Fibroblast of skin of right biceps (primary cell): ENCODE measurements around the gene GZMM.

Experiments used
- DNase-seq: peaks from one replicate; pipeline ENCODE4 v3.0.0-alpha.2; 2013

GZMM gene

DNA sequence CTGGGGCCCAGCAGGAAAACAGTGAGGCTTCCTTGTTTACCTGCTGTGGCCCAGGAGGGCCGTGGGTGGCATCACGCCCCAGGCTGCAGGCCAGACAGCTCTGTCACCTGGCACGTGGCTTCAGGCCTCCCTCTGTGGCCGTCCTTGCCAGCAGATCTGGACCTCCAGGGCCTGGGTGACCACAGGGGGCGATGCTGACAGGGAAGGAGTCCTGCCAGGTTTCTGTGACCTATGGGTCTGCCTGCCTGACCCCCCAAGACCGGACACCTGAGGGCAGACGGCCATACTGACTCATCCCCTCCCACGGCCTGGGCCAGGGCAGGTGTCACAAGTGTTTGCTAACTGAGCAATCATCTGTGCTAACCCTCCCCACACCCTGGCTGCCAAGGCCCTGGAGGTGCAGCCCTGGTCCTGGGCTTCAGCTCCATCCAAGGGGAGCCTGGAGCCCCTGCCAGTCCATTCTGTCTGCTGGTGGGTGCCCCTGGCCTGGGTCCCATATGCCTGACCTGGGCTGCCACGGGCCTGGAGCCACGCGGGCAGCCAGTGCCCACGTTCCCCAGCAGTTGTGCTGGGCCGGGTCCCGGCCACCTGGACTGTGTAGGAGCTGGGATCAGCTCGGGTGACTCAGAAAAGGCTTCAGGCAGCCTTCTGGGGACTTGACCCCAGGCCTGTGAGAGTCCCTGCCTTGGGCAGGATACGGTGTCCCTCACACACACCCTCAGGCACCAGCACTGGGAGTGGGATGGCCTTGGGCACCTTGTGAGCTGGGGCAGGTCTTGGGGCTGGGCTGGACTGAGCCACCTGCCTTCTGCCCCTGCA lies 8.6 kb upstream of the GZMM start:
- no peak for DNase-seq

DNA sequence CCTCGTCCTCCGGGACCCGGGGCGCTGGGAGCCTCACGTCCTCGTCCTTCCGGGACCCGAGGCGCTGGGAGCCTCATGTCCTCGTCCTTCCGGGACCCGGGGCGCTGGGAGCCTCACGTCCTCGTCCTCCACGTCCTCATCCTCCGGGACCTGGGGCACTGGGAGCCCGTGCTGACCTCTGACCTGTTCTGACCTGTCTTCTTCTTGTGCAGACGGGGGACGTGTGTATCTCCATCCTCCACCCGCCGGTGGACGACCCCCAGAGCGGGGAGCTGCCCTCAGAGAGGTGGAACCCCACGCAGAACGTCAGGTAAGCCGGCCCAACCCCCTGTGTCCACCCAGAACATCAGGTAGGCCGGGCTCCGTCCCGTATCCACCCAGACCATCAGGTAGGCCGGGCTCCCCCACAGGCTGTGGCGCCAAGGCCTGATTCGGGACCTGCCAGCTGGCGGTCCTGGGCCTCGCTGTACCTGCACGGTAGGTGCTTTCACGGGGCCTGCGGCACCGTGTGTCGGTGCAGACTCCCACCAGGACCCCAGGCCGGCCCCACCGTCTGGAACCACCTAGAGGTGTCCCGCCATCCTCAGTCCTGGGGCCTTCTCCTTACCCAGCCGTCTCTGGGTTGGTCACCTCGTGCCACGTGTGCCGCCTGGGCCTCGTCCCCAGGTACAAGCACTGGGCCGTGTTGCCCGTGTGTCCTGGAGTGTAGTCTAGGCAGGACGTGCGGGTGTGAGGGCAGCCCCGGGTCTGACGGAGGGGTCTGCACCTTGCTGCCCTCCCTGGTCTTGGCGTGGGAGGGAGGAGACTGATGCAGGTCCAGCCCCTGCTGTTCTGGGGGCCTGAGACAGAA lies 7.6 kb upstream of the GZMM start:
- DNase-seq: no peak

DNA sequence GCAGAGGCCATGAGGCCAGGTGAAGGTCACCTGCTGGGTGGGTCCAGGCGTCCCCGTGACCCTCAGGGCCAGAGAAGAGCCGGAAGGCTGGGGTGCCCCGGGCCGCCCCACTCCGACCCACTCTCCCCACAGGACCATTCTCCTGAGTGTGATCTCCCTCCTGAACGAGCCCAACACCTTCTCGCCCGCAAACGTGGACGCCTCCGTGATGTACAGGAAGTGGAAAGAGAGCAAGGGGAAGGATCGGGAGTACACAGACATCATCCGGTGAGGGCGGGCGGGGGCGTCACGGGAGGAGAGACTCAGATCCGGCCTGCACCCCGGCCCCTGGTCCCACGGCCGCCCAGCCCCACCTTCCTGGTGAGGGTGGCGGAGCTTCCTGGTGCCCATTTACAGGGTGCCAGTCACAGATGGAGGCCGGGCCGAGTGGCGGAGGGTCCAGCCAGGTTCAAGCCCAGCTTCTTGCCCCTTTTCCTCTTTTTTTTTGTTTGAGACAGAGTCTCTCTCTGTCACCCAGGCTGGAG lies 6.9 kb upstream of the GZMM start:
- no peak for DNase-seq

DNA sequence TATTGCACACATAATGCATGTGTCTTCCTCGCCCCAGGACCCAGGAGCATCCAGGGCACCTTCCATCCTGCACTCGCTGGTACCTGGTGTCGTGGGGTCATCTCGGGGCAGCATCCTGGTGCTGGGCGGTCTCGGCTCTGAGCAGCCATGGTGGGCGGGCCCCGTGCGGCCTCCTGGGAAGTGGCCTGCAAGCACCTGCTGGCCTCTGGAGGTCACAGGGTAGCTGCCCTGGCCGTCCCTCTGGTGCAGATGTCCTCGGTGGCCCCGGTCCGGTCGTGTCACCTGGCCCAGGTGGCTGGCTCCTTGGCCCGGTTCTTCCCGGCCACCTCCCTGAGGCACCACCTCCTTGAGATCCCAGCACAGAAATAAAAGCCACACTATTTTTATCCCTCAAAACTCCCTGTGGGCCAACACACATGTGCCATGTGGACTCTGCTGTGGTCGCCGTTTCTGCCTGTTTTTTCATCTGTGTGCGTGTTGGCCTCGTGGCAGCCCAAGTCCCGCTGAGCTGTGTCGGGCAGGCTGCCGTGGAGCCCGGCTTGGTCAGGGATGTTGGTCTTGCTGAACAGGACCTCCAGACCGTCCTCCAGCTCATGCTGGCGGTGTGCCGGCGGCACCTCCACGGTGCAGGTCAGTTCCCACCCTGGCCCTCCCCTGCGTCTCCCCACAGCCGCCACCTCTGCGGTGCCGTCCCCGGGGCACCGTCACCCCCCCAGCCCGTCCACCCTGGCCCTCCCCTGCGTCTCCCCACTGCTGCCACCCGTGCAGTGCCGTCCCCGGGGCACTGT lies 5.0 kb upstream of the GZMM start:
- DNase-seq: no peak

DNA sequence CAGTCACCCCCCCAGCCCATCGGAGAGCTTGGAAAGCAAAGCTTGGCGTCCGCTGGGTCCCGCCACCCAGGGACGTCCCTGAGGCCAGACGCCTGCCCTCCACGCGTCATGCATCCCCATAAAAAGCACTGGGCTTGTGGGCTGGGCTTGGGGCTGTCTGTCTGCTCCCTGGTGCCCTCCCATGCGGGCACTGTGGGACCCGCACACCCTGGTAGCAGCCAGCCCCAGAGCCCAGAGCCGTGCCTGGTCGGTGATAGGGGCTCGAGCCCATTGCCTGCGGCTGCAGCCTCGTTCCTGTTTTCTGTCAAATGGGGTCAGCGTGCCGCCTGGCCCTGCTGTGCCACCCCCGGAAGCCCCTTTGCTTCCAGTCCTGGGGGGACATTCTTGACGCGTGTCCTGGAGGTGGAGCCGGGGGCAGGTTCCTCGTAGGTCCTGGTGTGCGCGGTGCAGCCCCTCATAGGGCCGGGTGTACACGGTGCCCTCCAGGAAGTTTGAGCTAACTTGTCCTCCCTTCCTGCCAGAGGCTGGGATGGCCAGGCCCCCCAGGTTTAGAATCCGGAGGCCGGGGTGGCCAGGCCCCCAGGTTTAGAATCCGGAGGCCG lies 4.3 kb upstream of the GZMM start:
- DNase-seq: no peak

DNA sequence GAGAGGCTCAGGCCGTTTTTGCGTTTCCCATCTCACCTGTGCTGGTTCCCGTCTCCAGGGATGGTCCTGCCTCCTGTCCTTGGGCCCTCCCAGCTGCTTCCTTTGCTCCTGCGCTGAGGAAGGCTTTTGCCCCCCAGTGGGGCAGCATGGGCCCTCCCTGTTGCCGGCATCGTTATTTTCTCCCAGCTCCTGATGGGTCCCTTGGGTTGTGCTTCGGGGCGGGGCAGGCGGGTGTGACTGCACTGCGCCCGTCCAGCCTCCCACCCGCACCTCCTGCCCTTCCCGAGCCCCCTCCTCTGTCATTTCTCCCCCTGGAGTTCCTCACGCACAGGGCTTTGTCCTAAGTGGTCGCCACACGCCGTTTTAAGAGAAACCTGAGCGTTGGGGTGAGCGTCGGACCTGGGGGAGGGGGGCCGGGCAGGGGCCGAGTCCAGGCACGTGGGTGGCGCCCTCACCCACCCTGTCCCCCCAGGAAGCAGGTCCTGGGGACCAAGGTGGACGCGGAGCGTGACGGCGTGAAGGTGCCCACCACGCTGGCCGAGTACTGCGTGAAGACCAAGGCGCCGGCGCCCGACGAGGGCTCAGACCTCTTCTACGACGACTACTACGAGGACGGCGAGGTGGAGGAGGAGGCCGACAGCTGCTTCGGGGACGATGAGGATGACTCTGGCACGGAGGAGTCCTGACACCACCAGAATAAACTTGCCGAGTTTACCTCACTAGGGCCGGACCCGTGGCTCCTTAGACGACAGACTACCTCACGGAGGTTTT lies 2.8 kb upstream of the GZMM start:
- no peak for DNase-seq

DNA sequence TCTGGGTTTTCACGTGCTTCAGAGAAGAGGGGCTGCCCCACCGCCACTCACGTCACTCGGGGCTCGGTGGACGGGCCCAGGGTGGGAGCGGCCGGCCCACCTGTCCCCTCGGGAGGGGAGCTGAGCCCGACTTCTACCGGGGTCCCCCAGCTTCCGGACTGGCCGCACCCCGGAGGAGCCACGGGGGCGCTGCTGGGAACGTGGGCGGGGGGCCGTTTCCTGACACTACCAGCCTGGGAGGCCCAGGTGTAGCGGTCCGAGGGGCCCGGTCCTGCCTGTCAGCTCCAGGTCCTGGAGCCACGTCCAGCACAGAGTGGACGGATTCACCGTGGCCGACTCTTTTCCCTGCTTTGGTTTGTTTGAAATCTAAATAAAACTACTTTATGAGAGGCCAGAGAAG lies 2.2 kb upstream of the GZMM start:
- DNase-seq: no peak

DNA sequence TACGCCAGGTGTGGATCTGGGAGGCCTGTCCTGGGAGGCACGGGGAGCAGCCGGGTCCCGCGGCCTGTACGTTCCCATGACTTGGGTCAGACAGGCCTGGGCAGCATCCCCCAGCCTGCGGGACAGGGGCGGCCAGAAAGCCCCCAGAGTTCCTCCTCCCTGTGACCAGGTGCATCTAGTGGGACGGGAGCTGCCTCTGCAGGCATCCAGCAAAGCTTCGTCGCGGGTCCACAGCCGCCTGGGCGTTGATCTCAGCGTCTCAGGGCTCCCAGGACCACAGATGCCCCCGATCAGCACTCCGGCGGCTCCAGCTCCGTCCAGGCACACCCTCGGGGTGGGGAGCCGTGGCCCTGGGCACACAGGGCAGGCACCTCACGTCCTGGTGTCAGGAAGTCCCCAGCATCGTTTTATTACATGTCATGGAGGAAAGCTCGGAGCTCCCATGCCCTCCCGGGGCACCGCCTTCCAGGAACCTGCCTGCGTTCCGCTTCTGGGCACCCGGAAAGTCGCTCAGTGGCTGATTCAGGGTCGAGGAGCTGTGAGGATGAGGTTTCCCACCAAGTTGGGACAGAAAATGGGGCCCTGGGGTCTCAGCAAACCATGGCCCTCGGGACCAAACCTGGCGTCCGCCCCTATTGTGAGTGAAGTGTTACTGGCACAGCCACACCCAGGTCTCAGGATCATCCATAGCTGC lies 1.5 kb upstream of the GZMM start:
- no peak for DNase-seq

DNA sequence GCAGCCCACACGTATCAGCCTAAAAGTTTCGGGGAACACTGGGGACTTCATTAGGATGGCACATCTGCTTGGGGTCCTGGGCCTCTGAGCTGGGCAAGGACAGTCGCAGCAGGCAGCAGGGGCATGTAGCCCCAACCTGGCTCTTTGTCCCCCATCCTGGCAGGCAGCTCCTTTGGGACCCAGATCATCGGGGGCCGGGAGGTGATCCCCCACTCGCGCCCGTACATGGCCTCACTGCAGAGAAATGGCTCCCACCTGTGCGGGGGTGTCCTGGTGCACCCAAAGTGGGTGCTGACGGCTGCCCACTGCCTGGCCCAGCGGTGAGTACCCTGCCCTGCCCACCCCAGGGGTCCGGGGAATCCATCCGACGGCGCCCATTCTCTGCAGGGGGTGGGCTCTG lies 3.3 kb downstream of the GZMM start:
- DNase-seq: no peak

DNA sequence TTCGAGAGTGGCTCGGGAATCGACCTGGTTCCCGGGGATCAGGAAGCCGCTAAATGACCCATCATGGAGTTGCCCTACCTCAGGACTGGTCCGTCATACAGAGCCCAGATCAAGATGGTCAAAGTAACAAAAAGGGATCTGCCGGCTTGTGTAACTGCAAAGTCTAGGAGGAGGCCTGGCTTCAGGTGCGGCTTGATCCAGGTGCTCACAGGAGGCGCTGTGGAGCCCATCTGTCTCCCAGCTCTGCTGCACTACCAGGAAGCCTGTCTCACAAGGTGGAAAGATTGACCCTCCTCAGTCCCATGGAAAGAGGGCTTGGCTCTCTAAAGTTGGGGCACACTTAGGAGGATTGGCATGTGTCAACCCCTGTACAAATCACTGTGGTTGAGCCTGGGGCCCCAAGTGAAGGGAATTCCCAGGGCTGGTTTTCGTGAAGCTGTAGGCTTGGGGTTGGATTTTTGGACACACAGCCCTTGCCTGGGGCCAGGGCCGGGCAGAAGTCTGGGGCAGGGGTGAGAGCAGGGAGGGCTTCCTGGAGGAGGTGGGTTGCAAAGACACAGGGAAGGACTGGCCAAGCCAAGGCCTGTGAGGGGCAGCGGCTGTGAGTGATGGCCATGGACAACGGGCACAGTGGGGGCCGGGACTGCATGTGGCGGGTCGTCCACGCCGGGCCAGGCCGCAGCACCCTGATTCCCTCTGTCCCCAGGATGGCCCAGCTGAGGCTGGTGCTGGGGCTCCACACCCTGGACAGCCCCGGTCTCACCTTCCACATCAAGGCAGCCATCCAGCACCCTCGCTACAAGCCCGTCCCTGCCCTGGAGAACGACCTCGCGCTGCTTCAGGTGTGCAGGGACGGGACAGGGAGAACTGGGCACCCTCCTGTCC lies 4.2 kb downstream of the GZMM start:
- DNase-seq: no peak

DNA sequence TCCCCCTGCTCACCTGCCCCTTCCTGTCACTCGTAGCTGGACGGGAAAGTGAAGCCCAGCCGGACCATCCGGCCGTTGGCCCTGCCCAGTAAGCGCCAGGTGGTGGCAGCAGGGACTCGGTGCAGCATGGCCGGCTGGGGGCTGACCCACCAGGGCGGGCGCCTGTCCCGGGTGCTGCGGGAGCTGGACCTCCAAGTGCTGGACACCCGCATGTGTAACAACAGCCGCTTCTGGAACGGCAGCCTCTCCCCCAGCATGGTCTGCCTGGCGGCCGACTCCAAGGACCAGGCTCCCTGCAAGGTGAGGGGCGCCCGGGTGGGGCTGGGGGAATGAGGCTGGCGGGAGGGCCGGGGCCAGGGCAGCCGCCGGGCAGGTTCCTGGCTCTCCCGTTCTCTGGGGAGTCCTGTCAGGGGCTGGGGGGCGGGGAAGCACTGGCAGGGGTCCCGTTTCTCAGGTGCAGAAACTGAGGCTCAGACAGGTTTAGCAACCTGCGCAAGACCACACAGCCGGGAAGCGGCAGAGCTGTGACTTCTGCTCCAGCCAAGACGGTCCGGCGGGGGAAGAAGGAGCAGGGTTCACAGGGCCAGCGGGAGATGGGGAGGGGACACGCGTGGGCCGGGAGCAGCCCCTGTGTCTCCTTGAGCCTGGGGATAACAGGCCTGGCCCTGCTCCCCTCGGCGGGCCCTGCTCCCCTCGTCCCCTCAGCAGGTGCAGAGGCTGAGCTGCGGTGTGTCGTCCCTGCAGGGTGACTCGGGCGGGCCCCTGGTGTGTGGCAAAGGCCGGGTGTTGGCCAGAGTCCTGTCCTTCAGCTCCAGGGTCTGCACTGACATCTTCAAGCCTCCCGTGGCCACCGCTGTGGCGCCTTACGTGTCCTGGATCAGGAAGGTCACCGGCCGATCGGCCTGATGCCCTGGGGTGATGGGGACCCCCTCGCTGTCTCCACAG lies 5.3 kb downstream of the GZMM start:
- no peak for DNase-seq

DNA sequence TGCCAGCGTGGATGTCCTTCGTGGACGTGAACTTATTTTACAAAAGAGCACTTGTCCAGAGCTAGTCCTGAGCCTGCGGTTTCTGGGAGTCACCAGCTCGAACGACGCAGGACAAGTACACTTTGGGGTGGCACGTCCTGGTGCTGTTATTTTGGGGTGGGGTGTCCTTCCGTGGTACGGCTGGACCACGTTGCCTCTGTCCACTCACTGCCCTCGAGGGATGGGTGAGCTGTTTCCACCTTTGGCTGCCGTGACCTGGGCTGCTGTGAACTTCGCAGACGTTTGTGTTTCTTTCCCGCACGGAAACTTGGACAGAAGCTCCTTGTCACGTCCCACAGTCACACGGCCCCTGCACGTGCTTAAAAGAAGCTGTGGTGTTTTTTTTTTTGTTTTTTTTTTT lies 11.0 kb downstream of the GZMM start:
- no peak for DNase-seq

DNA sequence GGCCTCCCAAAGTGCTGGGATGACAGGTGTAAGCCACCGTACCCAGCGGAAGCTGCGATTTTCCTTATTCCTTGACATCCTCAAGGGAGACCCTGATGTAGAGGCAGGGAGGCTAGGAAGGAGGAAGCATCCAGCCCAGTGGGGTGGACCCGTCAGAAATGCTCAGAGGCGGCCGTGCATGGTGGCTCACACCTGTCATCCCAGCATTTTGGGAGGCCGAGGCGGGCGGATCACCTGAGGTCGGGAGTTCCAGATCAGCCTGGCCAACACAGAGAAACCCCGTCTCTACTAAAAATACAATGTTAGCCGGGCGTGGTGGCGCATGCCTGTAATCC lies 11.6 kb downstream of the GZMM start:
- DNase-seq: no peak

DNA sequence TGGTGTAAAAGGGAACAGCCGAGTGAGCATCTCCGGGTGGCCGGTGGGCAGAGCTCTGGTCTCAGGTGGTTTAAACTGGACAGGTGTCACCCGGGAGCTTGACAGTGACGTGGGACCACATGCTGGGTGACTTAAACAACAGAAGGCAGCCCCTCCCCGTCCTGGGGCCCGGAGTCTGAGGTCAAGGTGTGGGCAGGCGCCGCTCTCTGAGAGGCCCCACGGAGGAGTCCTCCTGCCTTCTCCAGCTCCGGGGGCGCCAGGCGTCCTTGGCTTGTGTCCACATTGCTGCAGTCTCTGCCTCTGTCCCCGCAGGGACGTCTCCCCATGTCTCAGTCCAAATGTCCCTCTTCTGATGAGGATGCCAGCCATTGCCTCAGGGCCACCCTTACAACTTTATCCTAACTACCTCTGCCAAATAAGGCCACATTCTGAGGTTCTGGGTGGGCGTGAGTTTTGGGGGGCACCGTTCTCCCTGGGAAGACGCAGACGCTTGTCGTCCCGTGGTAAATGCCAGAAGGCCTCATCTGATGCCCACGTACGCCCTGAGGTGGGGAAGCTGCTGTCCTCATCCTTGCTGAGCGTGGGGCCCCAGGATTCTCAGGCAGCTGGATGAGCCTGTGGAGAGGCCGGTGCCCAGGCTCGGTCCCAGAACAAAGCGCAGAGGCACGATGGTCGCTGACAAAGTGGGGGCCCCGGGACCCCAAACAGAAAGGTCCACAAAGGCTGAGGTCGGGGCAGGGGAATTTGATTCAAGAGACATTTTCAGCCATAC lies 12.9 kb downstream of the GZMM start:
- no peak for DNase-seq

DNA sequence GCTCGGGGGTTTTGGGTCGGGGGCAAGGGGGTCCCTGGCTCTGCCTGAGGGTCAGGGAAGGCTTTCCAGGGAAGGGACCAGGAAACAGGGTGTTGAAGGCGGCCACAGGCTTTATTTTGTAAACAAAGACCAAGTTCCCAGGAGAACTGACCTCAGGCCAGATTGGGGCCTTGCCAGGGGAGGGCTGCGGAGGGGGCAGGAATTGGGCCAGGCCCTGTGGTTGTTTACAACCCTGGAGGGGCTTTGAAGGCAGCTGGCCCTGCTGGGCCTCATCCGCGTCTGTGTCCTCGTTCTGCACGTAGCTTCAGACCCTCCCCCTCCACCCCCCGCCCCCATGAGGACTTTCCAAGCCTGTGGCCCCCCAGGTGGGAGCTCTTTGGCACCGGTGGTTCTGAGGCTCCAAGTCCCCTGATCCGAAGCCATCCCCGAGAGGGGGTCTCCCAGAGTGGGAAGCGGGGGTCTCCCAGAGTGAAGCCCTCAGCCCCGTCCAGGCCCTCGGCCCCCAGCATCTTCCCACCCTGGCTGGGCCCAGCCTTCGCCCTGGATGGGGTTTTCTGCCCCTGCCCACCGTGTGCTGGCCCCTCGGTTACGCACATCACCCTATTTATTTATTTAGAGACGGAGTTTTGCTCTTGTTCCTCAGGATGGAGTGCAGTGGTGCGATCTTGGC lies 15.1 kb downstream of the GZMM start:
- DNase-seq: no peak

DNA sequence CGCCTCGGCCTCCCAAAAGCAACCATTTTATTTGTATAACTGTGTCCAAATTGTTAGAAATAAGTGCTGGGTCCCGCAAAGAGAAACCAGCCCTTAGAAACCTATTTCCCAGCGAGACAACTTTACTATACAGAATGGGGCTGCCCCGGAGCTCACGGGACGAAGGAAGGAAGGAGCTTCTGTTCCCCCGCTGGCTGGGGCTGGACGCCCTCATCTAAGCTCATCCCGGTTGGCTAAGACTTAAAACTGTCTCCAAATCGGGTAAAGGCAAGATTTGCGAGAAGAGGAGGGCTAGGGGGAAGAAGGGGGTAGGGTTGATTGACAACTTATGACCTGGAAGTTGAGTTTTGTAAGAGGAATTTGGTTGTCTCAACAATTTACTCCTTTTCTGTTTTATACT lies 16.3 kb downstream of the GZMM start:
- no peak for DNase-seq

DNA sequence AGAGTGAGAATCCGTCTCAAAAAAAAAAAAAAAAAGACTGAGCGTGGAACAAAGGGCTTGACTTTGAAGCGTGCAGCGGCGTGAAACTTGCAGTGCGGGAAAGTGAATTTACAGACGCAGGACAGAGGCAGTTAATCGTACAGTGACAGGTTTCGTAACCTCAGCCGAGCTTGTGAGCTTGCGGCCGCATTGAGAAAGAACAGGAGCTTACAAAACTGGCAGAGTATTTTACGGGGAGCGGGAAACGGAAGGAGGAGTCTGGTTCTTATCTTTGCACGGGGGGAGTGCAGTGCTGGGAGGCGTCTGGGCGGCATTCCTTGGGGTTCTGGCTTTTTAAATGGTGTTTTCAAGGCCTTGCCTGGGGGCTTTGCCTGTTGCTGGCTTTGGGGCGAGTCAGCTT lies 22.6 kb downstream of the GZMM start:
- DNase-seq: peak; percentile 29

DNA sequence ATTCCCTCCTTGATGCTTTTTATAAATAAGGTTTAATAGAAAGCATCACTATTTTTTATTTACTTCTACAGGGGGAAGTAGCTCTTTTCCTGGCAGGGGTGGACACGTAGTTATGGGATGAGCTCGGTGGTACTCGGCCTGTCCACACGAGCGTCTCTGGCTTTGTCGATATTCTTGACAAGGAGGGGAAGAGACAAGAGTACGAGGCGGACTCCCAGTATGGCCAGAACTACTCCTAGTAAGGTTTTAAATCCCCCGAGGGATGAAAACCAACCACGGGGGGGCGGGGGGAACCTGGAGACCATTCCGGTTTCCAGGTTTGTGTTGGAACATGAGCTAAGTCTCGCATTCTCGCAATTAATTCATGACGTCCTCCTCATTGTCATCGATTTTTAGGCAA lies 23.0 kb downstream of the GZMM start:
- DNase-seq: no peak
